Glutamatergic neuron (in vitro differentiated cells): ENCODE measurements around the gene OR51T1. TPM values are rescaled to one million over a fixed set of nuclear protein-coding genes. Genes with fewer than 3 reads are reported as not detected.

Experiments used
- DNase-seq: peaks from one replicate; pipeline ENCODE4 v3.0.0; 2022
- H3K27ac Mint-ChIP-seq: one replicate; pipeline ENCODE4 v1.8.0; 2020; ENCODE audit warnings: mild to moderate bottlenecking, mixed read lengths, inconsistent platforms; ENCODE audit not compliant: unreplicated experiment
- H3K27me3 Mint-ChIP-seq: one replicate; pipeline ENCODE4 v1.8.0; 2020; ENCODE audit warnings: mild to moderate bottlenecking, moderate library complexity, mixed read lengths, inconsistent platforms; ENCODE audit not compliant: unreplicated experiment
- H3K36me3 Mint-ChIP-seq: one replicate; pipeline ENCODE4 v1.8.0; 2020; ENCODE audit warnings: mild to moderate bottlenecking, mixed read lengths, inconsistent platforms; ENCODE audit not compliant: unreplicated experiment
- H3K4me1 Mint-ChIP-seq: one replicate; pipeline ENCODE4 v1.8.0; 2020; ENCODE audit warnings: mild to moderate bottlenecking, low read depth, mixed read lengths, inconsistent platforms; ENCODE audit not compliant: unreplicated experiment
- H3K4me3 Mint-ChIP-seq: one replicate; pipeline ENCODE4 v1.8.0; 2020; ENCODE audit warnings: mild to moderate bottlenecking, mixed read lengths, inconsistent platforms; ENCODE audit not compliant: unreplicated experiment
- H3K9me3 Mint-ChIP-seq: one replicate; pipeline ENCODE4 v1.8.0; 2020; ENCODE audit warnings: mild to moderate bottlenecking, moderate library complexity, mixed read lengths, inconsistent platforms; ENCODE audit not compliant: unreplicated experiment
- CTCF ChIP-seq: fragments of 200-600 bp; sonication (generic); IDR thresholded peaks from one replicate; pipeline ENCODE4 v1.5.0; 2021; ENCODE audit not compliant: partially characterized antibody, unreplicated experiment
- total RNA-seq: library from RNA; stranded (reverse); fragmentation: NEBNext Ultra II Directional; extraction: Animal tissue kit (Norgen Biotek cat#: 25700); gene quantifications from one replicate; pipeline ENCODE4 v1.2.1, GENCODE V29; 2021; ENCODE audit not compliant: unreplicated experiment

OR51T1 gene
- total RNA-seq, 1 donor from 2014 or later: not detected

GRCh38 chr11:4924239-4924638 lies 42.5 kb downstream of the OR51T1 start, which contains the start of gene OR51G1:
OR51G1 (minus strand) TSS chr11:4924339; CDS start chr11:4924339, 0 bp downstream.
- DNase-seq: no peak
- Mint-ChIP-seq H3K4me3 (no peak within 1 kb of the TSS), H3K36me3 (peaks cover 6% of the 10 kb centered on the region), H3K9me3 (no peaks in the 10 kb centered on the region), H3K27me3 (peaks cover 3% of the 10 kb centered on the region), H3K4me1 (no peaks in the 10 kb centered on the region), H3K27ac (no peak within 1 kb of the TSS)
- no peak for TF ChIP-seq CTCF

GRCh38 chr11:4926608-4927007 lies 44.9 kb downstream of the OR51T1 start:
- no peak overlapping the region for H3K27ac Mint-ChIP-seq
- no peak overlapping the region for H3K4me3 Mint-ChIP-seq
- no peaks in the 10 kb centered on the region for H3K4me1 Mint-ChIP-seq
- no peak for DNase-seq
- no peak for TF ChIP-seq CTCF
- no peaks in the 10 kb centered on the region for H3K9me3 Mint-ChIP-seq
- H3K36me3 Mint-ChIP-seq: peaks cover 6% of the 10 kb centered on the region
- H3K27me3 Mint-ChIP-seq: peaks cover 3% of the 10 kb centered on the region

Other genes with a start within 250 kb of the OR51T1 start
- not detected for gene OR51D1, start 244.4 kb upstream of the OR51T1 start, total RNA-seq
- gene OR51E1, start 237.9 kb upstream of the OR51T1 start, total RNA-seq: not detected
- not detected for gene OR51E2, start 184.0 kb upstream of the OR51T1 start, total RNA-seq
- gene MMP26, start 177.1 kb upstream of the OR51T1 start, total RNA-seq: not detected
- gene OR51F1, start 112.0 kb upstream of the OR51T1 start, total RNA-seq: not detected
- not detected for gene OR52R1, start 77.5 kb upstream of the OR51T1 start, total RNA-seq
- not detected for gene OR51F2, start 60.6 kb upstream of the OR51T1 start, total RNA-seq
- not detected for gene OR51S1, start 32.7 kb upstream of the OR51T1 start, total RNA-seq
- gene OR51A7, start 21.9 kb downstream of the OR51T1 start, total RNA-seq: not detected
- not detected for gene OR51G2, start 37.5 kb downstream of the OR51T1 start, total RNA-seq
- not detected for gene OR51G1, start 42.4 kb downstream of the OR51T1 start, total RNA-seq
- not detected for gene OR51A4, start 65.7 kb downstream of the OR51T1 start, total RNA-seq
- gene OR51A2, start 73.8 kb downstream of the OR51T1 start, total RNA-seq: not detected
- gene OR51L1, start 113.0 kb downstream of the OR51T1 start, total RNA-seq: not detected
- not detected for gene OR52J3, start 164.6 kb downstream of the OR51T1 start, total RNA-seq
- not detected for gene OR52E2, start 177.7 kb downstream of the OR51T1 start, total RNA-seq
- gene OR52E1, start 187.7 kb downstream of the OR51T1 start, total RNA-seq: not detected